ENCODE measurements around the gene SH3PXD2A. TPM values are rescaled to one million over a fixed set of nuclear protein-coding genes. Genes with fewer than 3 reads are reported as not detected.

Gene SH3PXD2A
- total RNA-seq, 1 donor from 2014 or later = 17.3 TPM

DNA sequence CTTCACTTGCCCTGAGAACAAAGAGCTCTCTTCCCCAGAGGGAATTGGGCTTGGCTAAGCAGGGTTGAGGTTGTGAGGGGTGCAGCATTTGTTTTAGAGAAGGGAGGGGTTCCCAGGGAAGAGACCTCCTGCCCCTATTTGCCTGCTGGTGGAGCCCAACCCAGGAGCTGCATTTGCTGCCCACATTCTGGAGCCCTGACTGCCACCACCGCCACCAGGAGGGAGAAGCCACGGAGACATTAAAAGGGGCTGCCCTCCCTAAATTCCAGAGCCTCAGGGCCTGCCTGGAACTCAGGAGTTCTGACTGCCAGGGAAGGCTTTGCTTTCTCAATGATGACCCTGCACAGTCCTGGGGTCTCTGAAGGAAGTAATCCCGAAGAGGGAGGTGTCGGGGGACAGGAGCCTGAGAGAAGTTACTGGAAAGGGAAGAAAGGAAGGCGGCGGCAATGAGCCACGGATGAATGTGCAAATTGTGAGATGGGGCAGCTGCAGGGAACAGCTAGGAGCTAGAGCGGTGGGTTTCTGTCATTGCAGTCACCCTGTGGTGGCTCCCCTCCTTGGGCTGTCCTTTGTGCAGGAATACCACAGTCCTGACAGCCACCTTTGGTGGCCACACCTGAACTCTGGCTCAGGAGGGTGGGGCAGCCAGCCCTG lies 310.6 kb downstream of the SH3PXD2A start:
- Histone ChIP-seq H2AFZ (ENCODE audit: low read depth, low read length) (no peak overlapping the region), H3K9me3 (ENCODE audit: insufficient read depth, low read depth, low read length) (no peaks in the 10 kb centered on the region), H3K27ac (ENCODE audit: low read depth, low read length) (no peak overlapping the region), H3K79me2 (ENCODE audit: insufficient read depth, low read length) (no peaks in the 10 kb centered on the region), H3K36me3 (ENCODE audit: insufficient read depth, low read length) (no peaks in the 10 kb centered on the region), H3K9ac (ENCODE audit: low read length) (no peak overlapping the region), H4K20me1 (ENCODE audit: insufficient read depth, low read length) (no peaks in the 10 kb centered on the region), H3K27me3 (ENCODE audit: insufficient read depth, low read length) (peaks cover 74% of the 10 kb centered on the region), H3K4me2 (ENCODE audit: low read length) (no peak overlapping the region), H3K4me1 (ENCODE audit: insufficient read depth, low read length) (peaks cover 8% of the 10 kb centered on the region), H3K4me3 (ENCODE audit: insufficient read depth, low read depth, low read length) (no peak overlapping the region)
- peaks cover 8% of the 10 kb centered on the region for H3K4me1 Mint-ChIP-seq (ENCODE audit: low read depth, unreplicated experiment)
- peaks cover 70% of the 10 kb centered on the region for H3K27me3 Mint-ChIP-seq (ENCODE audit: low read depth, unreplicated experiment)
- no peaks in the 10 kb centered on the region for H3K36me3 Mint-ChIP-seq (ENCODE audit: low read depth, unreplicated experiment)
- no peak for TF ChIP-seq EZH2 (IDR thresholded peaks at IDR 0.05; ENCODE audit: insufficient read depth, low read length)
- no peak overlapping the region for H3K4me3 Mint-ChIP-seq (ENCODE audit: unreplicated experiment)
- FAIRE-seq (no peak), DNase-seq (ENCODE audit: low read depth) (no peak)
- H3K27ac Mint-ChIP-seq (ENCODE audit: unreplicated experiment) = no peak overlapping the region
- H3K9me3 Mint-ChIP-seq (ENCODE audit: unreplicated experiment) = peaks cover 6% of the 10 kb centered on the region

Other genes with a start within 250 kb of the SH3PXD2A start
- 17.3 and 19.9 TPM in 2 replicates for gene STN1, start 62.6 kb upstream of the SH3PXD2A start, total RNA-seq
- 24.9 and 27.5 TPM in 2 replicates for gene SLK, start 111.6 kb upstream of the SH3PXD2A start, total RNA-seq
- gene COL17A1, start 230.3 kb upstream of the SH3PXD2A start, total RNA-seq = 2.6 and 10.1 TPM in 2 replicates